Kasumi-1 (cell line): ENCODE results near the gene CMIP.

ENCODE experiments used
- DNase-seq, 2 experiments: peaks; one replicate each; lab custom pipeline; 2025; lab: John Stamatoyannopoulos, UW

The CMIP gene

DNA sequence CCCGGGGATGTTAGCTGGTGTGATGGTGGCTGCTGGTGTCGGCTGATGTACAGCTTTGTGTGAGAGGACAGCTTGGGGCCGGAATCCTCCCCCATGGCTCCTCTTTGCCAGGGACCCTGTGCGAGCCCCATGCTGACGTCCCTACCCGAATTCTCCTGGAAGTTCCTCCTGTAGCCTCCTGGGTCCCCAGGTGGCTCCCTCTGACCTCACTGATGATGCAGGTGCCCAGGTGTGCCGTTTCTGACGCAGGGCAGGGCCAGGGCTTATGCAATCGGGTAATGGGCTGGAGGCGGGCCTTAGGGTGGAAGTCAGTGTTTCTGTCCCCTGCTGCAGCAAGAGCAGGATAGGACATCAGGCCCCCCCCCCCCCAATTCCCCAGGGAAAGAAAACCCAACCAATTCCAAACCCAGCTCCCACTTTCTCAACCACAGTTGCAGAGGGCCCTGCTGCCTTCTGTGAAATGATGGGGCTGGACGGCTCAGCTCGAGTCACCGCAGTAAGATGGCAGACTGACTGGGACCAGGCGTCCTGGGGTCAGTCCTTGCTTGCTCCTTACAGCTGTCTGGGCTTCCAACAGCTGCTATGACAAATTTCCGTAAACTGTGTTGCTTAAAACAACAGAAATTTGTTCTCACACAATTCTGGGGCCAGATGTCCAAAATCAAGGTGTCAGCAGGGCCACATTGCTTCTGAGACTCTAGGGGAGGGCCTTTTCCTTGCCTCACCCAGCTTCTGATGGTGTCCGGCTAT is 195.5 kb downstream of the CMIP start:
- DNase-seq, result no peak

DNA sequence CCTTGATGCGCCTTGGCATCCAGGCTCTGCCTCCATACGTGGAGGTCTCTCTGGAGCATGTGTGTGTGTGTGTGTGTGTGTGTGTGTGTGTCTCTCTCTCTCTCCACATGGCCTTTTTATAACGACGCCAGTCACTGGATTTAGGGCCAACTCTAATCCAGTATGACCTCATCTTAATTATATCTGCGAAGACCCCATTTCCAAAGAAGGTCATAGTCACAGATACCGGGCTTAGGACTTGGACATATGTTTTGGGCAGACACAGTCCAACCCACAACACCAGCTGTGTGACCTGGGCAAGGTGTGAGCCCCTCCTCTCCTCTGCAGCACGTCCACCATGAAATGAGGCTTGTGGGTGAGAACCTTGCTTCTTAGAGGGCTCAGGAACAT is 196.1 kb downstream of the CMIP start:
- no peak for DNase-seq

DNA sequence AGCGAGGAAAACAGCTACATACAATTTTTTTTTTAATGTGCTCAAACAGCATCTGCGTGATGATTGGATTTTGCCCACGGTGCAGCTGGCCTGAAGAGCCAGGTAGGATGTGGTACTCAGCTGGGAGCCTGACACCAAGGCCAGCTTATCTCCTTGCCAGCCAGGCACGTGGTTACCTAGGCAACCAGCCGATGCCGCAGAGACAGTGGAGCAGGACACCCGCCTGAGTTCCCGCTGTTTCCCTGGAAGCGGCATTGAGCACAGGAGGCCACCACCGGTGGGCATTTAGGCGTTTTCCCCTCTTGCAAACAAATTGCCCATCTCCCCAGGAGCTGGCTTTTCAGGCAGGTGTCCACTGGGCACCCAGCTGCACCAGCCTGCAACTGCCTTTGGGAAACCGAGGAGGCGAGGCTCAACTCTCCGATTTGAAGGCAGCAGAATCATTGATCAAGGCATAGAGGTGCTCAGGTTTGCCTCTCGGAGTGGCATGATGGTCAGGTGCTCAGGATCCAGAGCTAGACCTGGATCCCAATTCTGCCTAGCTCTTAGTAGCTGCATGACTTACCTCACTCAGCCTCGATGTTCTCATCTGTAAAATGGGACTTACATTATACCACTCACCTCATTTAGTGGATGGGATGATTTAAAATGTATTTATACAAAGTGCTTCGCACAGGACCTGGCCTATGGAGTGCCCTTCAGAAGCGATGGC is 196.9 kb downstream of the CMIP start:
- DNase-seq, result no peak

DNA sequence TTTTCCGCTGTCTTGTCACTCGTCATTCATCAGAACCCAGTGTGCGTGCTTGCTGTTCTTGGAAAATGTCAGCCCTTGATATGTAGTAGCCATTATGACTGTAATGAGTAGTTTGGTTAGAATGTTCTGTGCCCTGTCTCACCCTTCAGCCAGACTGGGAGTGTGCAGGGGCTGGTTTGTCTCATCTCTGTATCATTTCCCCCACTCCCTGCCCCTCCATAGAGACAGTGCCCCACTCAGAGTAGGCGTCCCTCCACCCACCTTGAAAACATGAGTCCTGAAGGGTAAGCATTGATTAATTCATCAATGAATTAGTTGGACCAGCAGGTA is 197.5 kb downstream of the CMIP start:
- no peak for DNase-seq

DNA sequence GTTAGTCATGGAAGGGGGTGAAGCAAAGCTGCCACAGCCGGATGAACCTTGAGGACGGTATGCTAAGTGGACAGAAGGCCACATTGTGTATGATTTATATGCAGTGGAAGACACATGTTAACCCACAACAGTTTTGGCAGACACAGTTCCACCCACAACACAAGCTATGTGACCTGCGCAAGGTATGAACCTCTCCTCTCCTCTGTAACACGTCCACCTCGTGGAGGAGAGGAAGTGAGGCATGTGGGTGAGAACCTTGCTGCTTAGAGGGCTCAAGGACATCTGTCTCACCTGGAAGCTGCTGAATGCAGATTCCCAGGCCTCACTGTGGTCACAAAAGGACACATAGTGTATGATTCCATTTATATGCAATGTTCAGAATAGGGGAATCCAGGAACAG is 198.3 kb downstream of the CMIP start:
- DNase-seq, result no peak

DNA sequence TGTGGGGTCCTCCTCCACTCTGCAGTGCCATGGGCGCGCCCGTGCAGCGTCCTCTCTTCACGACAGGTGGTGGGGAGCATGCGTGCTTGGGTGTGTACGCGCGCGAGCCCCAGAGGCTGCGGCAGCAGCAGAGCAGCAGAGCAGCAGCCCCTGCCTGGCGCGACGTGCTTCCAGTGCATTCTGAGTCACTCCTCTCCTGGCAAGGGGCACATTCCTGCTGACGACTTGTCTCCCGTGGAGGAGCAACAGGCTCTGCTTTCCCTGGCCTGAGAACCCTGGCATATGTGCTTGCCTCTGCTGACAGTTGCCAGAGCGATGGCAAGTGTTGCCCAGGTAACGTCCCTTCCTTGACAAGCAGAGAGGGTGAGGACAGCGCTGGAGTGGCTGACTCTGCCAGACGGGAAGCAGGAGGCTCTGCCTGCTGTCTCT is 200.7 kb downstream of the CMIP start:
- no peak for DNase-seq

DNA sequence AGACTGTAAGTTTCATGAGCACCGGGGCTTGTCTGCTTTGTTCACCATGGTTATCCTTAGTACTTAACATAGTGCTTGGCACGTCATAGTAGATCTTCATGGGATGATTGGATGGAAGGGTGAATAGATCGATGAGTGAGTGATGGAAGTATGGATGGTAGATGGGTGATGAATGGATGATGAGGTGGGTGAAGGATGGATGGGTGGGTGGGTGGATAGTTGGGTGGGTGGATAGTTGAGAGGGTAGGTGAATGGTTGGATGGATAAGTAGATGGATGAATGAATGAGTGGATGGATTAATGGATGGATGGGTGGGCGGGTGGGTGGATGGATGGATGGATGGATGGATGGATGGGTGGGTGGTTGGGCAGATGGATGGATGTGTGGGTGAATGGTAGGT is 201.3 kb downstream of the CMIP start:
- DNase-seq, result no peak

DNA sequence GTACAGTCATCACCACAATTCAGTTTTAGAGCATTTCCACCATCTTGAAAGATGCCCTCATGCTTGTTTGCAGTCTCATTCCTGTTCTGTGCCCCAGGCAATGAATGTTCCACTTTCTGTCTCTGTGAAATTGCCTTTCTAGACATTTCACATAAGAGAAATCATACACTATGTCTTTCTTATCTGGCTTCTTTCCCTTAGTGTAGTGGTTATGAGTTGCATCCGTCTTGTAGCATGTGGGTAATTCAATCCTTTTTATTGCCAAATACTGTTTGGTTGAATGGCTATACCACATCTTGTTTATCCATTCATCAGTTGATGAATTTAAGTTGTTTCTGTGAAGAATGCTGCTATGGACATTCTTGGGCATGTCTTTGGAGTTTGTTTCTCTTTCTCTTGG is 202.0 kb downstream of the CMIP start:
- no peak for DNase-seq

DNA sequence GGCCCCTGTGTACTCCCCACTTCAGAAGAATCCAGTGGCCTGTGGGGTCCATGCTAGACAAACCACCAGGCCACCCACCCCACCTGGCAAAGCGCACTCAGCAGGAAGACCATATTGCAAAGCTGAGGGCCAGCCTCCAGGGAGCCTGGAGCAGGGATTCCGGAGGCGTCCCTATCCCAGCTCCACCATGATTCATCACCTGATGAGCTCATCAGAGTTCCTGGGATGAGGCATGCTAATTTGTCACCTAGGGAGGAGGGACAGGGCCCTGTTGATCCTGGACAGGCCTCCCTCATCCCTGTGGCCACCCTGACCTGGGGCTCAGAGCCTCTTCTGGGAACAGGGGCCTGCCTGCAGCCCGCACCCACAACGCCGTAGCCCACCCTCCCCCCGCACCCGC is 202.9 kb downstream of the CMIP start:
- no peak for DNase-seq

DNA sequence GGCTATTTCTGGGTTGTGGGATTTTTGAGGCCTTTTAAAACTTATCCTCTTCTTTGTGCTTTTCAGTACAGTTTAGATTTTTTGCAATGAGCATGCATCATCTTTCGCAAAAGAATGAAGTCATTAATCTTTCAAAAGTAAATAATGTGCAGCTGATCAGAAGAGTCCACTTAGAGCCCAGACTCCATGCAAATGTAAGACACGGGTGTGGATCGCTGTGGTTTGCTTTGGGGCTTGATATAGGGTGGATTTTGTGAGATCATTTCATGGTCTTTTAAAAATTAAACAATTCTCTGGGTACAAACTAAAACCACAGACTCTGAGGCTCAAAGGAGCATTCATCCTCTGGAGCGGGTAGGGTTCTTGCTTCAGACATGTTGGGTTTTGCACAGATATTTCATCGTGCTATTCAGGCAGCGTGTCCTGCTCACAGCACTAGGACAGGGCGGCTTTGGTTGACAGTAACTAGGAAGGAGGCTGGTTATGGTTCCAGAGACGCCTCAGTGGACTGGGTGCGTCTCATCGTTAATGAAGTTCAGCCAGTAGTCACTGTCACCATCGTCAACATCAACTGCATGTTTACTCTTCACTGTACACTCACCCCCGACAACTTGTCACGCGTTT is 205.1 kb downstream of the CMIP start:
- DNase-seq, result no peak

DNA sequence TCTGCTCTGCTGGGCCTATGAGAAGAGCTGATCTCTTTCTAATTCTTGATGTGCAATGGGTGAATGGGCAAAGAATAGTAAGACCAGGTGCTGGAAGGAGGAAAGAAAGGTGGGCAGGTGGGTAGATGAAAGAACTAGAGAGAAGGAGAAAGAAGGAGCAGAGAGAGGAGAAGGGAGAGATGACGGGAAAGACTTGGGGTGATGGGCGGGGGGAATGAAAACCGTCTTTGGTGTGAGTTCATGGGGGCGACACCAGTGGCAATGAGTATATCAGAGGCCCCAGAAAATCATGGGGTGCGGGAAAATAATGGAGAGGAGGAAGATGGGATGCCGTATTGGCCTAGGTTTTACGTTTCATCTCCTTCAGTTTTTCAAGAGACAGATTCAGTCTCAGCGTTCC is 205.7 kb downstream of the CMIP start:
- no peak for DNase-seq

DNA sequence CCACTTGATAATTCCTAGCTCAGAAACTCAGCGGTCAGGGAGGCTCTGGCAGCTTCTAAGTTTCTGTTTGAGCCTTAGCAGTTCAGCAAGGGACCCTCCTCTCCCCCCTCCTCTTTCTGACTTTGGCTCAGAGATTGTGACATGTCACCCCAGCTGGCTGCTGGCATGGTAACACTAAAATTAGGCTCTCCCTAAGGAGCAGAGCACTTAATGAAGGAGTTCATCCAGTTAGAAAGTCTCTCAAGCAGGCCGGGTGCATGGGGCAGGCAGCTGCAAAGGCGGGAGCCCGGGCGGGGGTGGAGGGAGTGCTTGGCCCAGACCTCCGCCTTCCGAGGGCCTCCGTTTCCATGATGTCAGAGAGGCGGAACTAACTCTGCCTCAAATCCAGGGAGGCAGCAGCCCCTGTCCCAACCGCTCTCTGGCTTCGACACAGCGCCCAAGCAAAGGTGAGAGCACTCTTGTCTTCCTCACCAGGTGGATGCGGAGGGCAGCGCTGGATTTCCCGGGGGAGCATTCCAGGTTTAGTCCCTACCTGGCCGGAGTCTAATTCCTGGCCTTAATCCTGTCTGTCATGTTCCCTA is 206.5 kb downstream of the CMIP start:
- DNase-seq, result no peak

DNA sequence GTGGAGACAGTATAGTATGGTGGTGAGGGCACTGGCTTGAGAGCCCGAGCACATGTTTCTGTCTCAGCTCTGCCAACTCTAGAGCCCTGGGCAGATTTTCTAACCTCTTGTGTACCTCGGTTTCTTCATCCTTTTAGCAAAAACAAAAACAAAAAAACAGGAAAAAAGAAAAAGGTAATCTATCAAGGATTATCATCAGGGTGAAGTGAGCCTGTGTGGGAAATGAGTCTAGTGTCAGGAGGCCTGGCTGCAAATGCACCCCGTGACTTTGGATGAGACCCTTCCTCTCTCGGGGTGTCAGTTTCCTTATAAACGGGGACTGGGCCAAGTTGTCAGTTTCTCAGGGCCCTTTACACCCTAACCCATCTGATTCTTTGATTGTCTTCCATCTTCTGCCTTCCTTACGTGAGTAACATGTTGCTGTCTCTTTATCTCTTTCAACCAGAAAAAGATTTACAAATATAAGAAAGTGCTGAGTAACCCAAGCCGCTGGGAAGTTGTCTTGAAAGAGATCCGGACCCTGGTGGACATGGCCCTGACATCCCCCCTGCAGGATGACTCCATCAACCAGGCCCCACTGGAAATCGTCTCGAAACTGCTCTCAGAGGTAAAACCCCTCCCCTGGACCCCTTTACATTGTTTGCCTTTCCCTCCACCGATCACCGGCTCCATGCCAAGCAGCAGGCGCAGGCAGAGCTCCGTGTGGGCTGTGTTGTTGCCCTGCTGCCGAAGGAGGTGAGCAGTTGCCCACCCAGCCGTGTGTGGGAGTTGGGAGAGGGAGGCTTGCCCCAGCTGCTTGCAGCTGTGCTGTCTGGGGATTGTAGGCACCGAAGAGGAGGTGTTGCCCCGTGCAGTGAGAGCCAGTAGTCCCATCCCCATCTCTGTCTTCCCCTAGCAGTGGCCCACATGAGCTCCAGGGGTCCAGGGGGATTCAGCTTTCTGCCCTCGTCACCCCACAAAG is 207.4 kb downstream of the CMIP start:
- DNase-seq, result no peak

DNA sequence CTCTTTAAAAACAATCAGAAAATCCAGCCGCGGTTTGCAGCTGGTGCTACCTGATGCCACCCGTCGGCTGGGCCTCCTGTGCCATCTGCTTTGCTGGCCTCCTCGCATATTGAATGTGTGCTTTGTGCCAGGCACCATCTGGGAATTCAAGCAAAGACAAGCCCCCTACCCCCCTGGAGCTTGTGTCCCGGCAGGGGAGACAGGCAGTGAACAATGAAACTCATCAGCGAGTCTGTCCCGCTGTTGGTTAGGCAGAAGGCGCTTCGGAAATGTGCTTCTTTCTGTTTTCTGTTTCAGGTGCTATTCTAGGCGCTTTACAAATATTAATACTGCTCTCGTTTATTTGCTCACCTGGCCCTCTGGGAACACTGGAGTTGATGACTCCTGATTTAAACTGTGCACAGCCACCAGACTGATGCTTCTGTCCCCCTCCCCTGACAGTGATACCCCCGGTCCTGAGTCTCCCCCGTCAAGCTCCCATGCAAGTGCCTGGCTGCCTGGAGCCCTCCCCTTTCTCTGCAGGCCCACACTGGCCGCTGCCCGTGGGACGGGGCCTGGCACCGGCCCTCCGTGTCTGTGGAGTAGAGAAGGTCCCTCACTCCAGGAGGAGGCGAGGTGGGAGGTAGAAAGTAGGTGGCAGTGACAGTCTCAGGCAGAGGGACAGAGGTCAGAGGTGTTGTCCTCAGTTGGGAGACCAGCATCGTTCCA is 208.3 kb downstream of the CMIP start:
- DNase-seq, result no peak

DNA sequence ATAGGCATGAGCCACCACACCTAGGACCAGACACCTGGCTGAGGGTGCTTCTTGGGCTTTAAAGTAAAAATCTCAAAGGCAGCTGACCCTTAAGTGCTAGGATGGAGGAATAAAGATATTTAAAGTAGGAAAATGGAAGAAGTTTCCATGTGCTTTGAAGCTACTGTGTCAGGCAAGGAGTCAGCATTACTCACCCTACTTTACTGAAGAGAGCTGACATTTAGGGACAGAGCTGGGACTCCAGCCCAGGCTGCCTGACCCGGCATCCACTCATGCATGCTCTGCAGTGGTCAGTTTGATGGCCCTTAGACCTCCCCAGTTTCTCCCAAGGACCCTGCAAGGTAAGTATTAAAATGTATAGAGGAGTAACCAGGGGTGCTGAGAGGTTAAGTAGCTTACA is 209.7 kb downstream of the CMIP start:
- no peak for DNase-seq

DNA sequence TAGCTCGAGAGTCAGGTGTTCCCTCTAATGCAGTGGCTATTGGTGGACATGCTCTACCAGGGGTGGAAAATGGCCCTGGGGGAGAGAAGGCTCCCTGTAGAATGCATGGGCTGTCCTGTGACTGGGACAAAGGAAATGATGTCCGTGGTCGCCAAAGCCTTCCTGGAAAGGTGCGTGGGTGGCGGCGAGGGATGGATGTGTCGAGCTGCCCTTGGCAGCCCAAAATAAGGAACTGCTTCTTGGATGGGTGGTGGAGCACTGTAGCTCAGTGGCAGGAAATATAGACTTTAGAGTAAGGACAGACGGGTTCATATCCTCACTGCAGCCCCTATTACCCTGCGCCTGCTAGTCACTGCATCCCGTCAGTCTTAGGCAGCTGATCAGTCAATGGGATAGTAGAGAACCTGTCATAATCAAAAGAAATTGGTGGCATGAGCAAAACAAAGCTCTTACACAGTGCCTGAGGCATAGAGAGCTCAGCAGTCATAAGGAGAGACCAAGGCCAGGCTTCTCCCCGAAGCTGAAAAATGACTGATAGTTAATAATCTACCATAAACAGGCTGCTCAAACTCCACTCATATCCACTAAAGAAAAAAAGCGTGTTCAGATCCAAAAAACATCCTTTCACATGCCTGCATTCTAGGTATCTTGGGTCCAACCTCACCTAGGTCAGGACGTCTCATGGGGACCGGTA is 211.0 kb downstream of the CMIP start:
- peak; percentile 10 to 42 for DNase-seq

DNA sequence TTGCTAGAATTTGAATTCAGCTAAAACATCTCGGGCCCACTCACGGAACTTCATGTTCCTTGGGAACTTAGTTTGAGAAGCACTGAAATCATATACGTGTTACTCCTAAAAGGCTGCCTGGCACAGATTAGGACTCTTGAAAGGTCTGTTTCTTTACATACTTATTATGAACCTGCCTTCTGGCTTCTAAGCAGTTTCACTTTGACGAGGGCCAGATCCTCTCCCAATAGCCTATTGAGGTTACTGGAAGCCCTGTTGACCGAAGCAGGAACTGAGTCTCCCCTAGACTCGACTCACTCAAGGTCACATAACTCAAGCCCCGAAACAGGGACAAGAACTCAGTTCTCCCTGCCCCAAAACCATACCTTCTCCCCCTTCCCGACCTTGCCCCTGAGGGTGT is 212.6 kb downstream of the CMIP start:
- DNase-seq, result no peak

DNA sequence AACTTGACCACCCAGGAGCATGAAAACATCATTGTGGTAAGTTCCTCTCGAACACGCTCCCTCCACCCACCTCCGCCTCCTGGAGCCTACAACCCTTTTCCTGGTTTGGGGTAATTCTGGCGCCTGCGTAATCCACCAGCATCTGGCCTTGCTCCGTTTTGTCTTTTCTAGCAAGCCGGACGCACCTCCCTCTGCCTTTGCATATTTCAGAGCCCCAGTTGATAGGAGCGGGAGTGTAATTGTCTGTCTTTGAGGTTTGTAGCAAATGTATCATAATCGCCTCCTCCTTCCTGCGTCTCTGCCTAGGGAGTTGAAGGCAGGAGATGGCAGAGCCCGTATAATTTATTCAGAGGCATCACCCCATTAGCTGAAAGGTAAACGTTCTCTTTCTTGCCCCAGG is 213.2 kb downstream of the CMIP start:
- DNase-seq, result no peak

DNA sequence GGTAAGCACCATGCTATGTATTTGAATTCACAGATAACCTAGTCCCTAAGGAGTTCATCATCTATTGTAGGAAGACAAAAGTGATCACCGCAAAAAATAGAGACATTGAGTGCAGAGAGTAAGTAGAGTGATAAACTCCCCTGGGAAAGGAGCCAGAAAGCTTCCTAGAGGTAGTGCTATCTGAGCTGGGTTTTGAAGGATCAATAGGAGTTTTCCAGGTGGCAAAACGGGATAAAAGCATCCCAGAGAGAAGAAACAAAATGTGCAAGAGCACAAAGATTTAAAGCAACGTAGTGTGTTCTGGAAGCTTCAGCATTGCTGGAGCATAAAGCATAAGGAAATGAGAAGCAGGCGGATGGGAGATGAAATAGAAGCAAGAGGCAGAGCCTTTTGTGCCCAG is 213.8 kb downstream of the CMIP start:
- DNase-seq, result no peak

DNA sequence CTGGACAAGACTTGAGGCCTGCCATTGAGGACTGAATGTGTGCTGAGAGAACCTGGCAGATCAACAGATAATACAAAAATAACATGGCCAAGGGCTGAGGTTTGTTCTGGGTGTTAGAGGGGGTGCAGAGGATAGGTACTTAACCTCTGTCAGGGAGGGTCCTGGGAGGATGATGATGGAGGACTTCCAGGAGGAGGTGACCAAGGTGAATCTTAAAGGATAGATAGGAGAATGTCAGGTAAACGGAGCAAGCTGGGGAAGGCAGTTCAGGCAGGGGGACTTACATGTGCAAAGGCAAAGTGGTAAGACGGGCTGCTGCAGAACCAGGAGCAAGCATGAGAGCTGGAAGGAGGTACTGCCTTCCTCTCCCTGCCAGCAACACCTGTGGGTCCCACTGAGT is 214.6 kb downstream of the CMIP start:
- no peak for DNase-seq

DNA sequence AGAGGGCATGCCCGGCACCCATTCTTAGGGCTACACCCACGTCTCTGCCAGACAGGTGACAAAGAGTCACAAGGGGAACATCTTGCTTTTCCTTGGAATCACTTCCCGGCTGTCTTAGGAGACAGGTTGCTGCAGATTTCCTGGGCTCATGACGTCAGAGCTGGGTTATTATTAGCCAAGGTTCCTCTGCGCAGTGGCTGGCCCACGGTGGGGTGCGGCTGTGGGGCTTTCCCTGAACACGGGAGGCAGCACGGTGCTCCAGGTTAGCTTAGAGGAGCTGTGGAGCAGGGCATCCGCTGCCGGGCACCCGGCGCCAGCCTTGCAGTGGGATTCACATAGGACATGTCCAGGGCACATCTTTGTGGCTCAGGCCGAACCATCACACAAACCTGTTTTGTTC is 216.5 kb downstream of the CMIP start:
- no peak for DNase-seq
